ENCODE measurements around the gene MBOAT1.
A peak's percentile ranks its signal among the peaks of the same experiment; 100 is the strongest.

MBOAT1 gene

GRCh38 chr6:20198775-20199174 is 13.5 kb downstream of the MBOAT1 start:
- Histone ChIP-seq H3K4me3 (ENCODE audit: low read length) (no peak overlapping the region), H3K27me3 (replicated peaks; ENCODE audit: control insufficient read depth, insufficient read depth, low read length) (no peaks in the 10 kb centered on the region), H3K36me3 (ENCODE audit: control insufficient read depth, insufficient read depth, low read length, severe bottlenecking) (no peaks in the 10 kb centered on the region), H3K9me3 (ENCODE audit: control insufficient read depth, low read length) (no peaks in the 10 kb centered on the region), H3K9ac (ENCODE audit: low read length) (no peak overlapping the region), H3K4me1 (ENCODE audit: control insufficient read depth, insufficient read depth, low read length) (no peaks in the 10 kb centered on the region)
- DNase-seq (ENCODE audit: low read depth) = no peak

GRCh38 chr6:20198156-20198774 is 14.0 kb downstream of the MBOAT1 start:
- H3K27me3 ChIP-seq (replicated peaks; ENCODE audit: control insufficient read depth, insufficient read depth, low read length) = no peaks in the 10 kb centered on the region
- no peak for DNase-seq (ENCODE audit: low read depth)
- no peak overlapping the region for H3K4me3 ChIP-seq (ENCODE audit: low read length)
- no peaks in the 10 kb centered on the region for H3K9me3 ChIP-seq (ENCODE audit: control insufficient read depth, low read length)
- no peak overlapping the region for H3K9ac ChIP-seq (ENCODE audit: low read length)
- H3K4me1 ChIP-seq (ENCODE audit: control insufficient read depth, insufficient read depth, low read length) = no peaks in the 10 kb centered on the region
- no peaks in the 10 kb centered on the region for H3K36me3 ChIP-seq (ENCODE audit: control insufficient read depth, insufficient read depth, low read length, severe bottlenecking)

GRCh38 chr6:20197251-20197650 is 15.0 kb downstream of the MBOAT1 start:
- H3K4me3 ChIP-seq (ENCODE audit: low read length) = no peak overlapping the region
- H3K9me3 ChIP-seq (ENCODE audit: control insufficient read depth, low read length) = no peaks in the 10 kb centered on the region
- H3K27me3 ChIP-seq (replicated peaks; ENCODE audit: control insufficient read depth, insufficient read depth, low read length) = no peaks in the 10 kb centered on the region
- no peak overlapping the region for H3K9ac ChIP-seq (ENCODE audit: low read length)
- peak; percentile 46 for DNase-seq (ENCODE audit: low read depth)
- H3K36me3 ChIP-seq (ENCODE audit: control insufficient read depth, insufficient read depth, low read length, severe bottlenecking) = no peaks in the 10 kb centered on the region
- H3K4me1 ChIP-seq (ENCODE audit: control insufficient read depth, insufficient read depth, low read length) = no peaks in the 10 kb centered on the region

GRCh38 chr6:20192625-20193024 is 19.6 kb downstream of the MBOAT1 start:
- no peaks in the 10 kb centered on the region for H3K36me3 ChIP-seq (ENCODE audit: control insufficient read depth, insufficient read depth, low read length, severe bottlenecking)
- no peak overlapping the region for H3K9ac ChIP-seq (ENCODE audit: low read length)
- no peak for DNase-seq (ENCODE audit: low read depth)
- no peaks in the 10 kb centered on the region for H3K9me3 ChIP-seq (ENCODE audit: control insufficient read depth, low read length)
- no peak overlapping the region for H3K4me3 ChIP-seq (ENCODE audit: low read length)
- H3K4me1 ChIP-seq (ENCODE audit: control insufficient read depth, insufficient read depth, low read length) = no peaks in the 10 kb centered on the region
- H3K27me3 ChIP-seq (replicated peaks; ENCODE audit: control insufficient read depth, insufficient read depth, low read length) = no peaks in the 10 kb centered on the region

- no peaks in the 10 kb centered on the region for H3K9me3 ChIP-seq (ENCODE audit: control insufficient read depth, low read length)
- H3K9ac ChIP-seq (ENCODE audit: low read length) = no peak overlapping the region
- no peaks in the 10 kb centered on the region for H3K4me1 ChIP-seq (ENCODE audit: control insufficient read depth, insufficient read depth, low read length)
- H3K27me3 ChIP-seq (replicated peaks; ENCODE audit: control insufficient read depth, insufficient read depth, low read length) = no peaks in the 10 kb centered on the region
- DNase-seq (ENCODE audit: low read depth) = no peak
- no peak overlapping the region for H3K4me3 ChIP-seq (ENCODE audit: low read length)
- H3K36me3 ChIP-seq (ENCODE audit: control insufficient read depth, insufficient read depth, low read length, severe bottlenecking) = no peaks in the 10 kb centered on the region
Measured at GRCh38 chr6:20191992-20192391, 20.3 kb downstream of the MBOAT1 start.

GRCh38 chr6:20188630-20189075 is 23.6 kb downstream of the MBOAT1 start:
- Histone ChIP-seq H3K27me3 (replicated peaks; ENCODE audit: control insufficient read depth, insufficient read depth, low read length) (no peaks in the 10 kb centered on the region), H3K4me3 (ENCODE audit: low read length) (no peak overlapping the region), H3K36me3 (ENCODE audit: control insufficient read depth, insufficient read depth, low read length, severe bottlenecking) (no peaks in the 10 kb centered on the region), H3K9me3 (ENCODE audit: control insufficient read depth, low read length) (no peaks in the 10 kb centered on the region), H3K4me1 (ENCODE audit: control insufficient read depth, insufficient read depth, low read length) (no peaks in the 10 kb centered on the region), H3K9ac (ENCODE audit: low read length) (no peak overlapping the region)
- DNase-seq (ENCODE audit: low read depth) = no peak

GRCh38 chr6:20186981-20187380 is 25.3 kb downstream of the MBOAT1 start:
- no peaks in the 10 kb centered on the region for H3K27me3 ChIP-seq (replicated peaks; ENCODE audit: control insufficient read depth, insufficient read depth, low read length)
- DNase-seq (ENCODE audit: low read depth) = peak; percentile 83
- no peak overlapping the region for H3K9ac ChIP-seq (ENCODE audit: low read length)
- no peaks in the 10 kb centered on the region for H3K9me3 ChIP-seq (ENCODE audit: control insufficient read depth, low read length)
- no peak overlapping the region for H3K4me3 ChIP-seq (ENCODE audit: low read length)
- no peaks in the 10 kb centered on the region for H3K4me1 ChIP-seq (ENCODE audit: control insufficient read depth, insufficient read depth, low read length)
- no peaks in the 10 kb centered on the region for H3K36me3 ChIP-seq (ENCODE audit: control insufficient read depth, insufficient read depth, low read length, severe bottlenecking)

GRCh38 chr6:20183706-20184105 is 28.6 kb downstream of the MBOAT1 start:
- H3K4me3 ChIP-seq (ENCODE audit: low read length) = no peak overlapping the region
- DNase-seq (ENCODE audit: low read depth) = no peak
- H3K36me3 ChIP-seq (ENCODE audit: control insufficient read depth, insufficient read depth, low read length, severe bottlenecking) = no peaks in the 10 kb centered on the region
- no peaks in the 10 kb centered on the region for H3K27me3 ChIP-seq (replicated peaks; ENCODE audit: control insufficient read depth, insufficient read depth, low read length)
- no peaks in the 10 kb centered on the region for H3K4me1 ChIP-seq (ENCODE audit: control insufficient read depth, insufficient read depth, low read length)
- H3K9ac ChIP-seq (ENCODE audit: low read length) = no peak overlapping the region
- H3K9me3 ChIP-seq (ENCODE audit: control insufficient read depth, low read length) = no peaks in the 10 kb centered on the region

GRCh38 chr6:20182926-20183521 is 29.2 kb downstream of the MBOAT1 start:
- no peak overlapping the region for H3K4me3 ChIP-seq (ENCODE audit: low read length)
- no peaks in the 10 kb centered on the region for H3K36me3 ChIP-seq (ENCODE audit: control insufficient read depth, insufficient read depth, low read length, severe bottlenecking)
- no peaks in the 10 kb centered on the region for H3K27me3 ChIP-seq (replicated peaks; ENCODE audit: control insufficient read depth, insufficient read depth, low read length)
- H3K9me3 ChIP-seq (ENCODE audit: control insufficient read depth, low read length) = no peaks in the 10 kb centered on the region
- H3K4me1 ChIP-seq (ENCODE audit: control insufficient read depth, insufficient read depth, low read length) = no peaks in the 10 kb centered on the region
- H3K9ac ChIP-seq (ENCODE audit: low read length) = no peak overlapping the region
- DNase-seq (ENCODE audit: low read depth) = peak; percentile 15

- H3K9me3 ChIP-seq (ENCODE audit: control insufficient read depth, low read length) = no peaks in the 10 kb centered on the region
- no peak overlapping the region for H3K9ac ChIP-seq (ENCODE audit: low read length)
- H3K4me1 ChIP-seq (ENCODE audit: control insufficient read depth, insufficient read depth, low read length) = no peaks in the 10 kb centered on the region
- no peaks in the 10 kb centered on the region for H3K36me3 ChIP-seq (ENCODE audit: control insufficient read depth, insufficient read depth, low read length, severe bottlenecking)
- no peak overlapping the region for H3K4me3 ChIP-seq (ENCODE audit: low read length)
- no peaks in the 10 kb centered on the region for H3K27me3 ChIP-seq (replicated peaks; ENCODE audit: control insufficient read depth, insufficient read depth, low read length)
- DNase-seq (ENCODE audit: low read depth) = no peak
Measured at GRCh38 chr6:20182069-20182468, 30.2 kb downstream of the MBOAT1 start.

- Histone ChIP-seq H3K4me3 (ENCODE audit: low read length) (no peak overlapping the region), H3K9ac (ENCODE audit: low read length) (no peak overlapping the region), H3K36me3 (ENCODE audit: control insufficient read depth, insufficient read depth, low read length, severe bottlenecking) (no peaks in the 10 kb centered on the region), H3K9me3 (ENCODE audit: control insufficient read depth, low read length) (no peaks in the 10 kb centered on the region), H3K27me3 (replicated peaks; ENCODE audit: control insufficient read depth, insufficient read depth, low read length) (no peaks in the 10 kb centered on the region), H3K4me1 (ENCODE audit: control insufficient read depth, insufficient read depth, low read length) (no peaks in the 10 kb centered on the region)
- DNase-seq (ENCODE audit: low read depth) = no peak
Measured at GRCh38 chr6:20180935-20181334, 31.3 kb downstream of the MBOAT1 start.
